ENCODE measurements around the gene BOD1L1. TPM values are rescaled to one million over a fixed set of nuclear protein-coding genes. Genes with fewer than 3 reads are reported as not detected.

BOD1L1 gene
- total and polyA plus RNA-seq, 2 experiments from 2014 or later: 6.6 to 16.5 TPM

- H3K79me2 ChIP-seq (ENCODE audit: insufficient read depth): no peaks in the 10 kb centered on the region
- H3K27ac ChIP-seq: no peak overlapping the region
- in situ Hi-C loops (cut with MboI): no loop called here
- DNase-seq: no peak
- TF ChIP-seq EZH2 (IDR thresholded peaks at IDR 0.05; ENCODE audit: insufficient read depth, poor library complexity, severe bottlenecking) (no peak), EZH2phosphoT487 (IDR thresholded peaks at IDR 0.05; ENCODE audit: insufficient read depth, low read depth) (no peak)
- no peak overlapping the region for H3K9ac ChIP-seq
- H3K4me3 ChIP-seq: no peak overlapping the region
- H4K20me1 ChIP-seq (ENCODE audit: insufficient read depth): no peaks in the 10 kb centered on the region
- no peaks in the 10 kb centered on the region for H3K9me2 ChIP-seq (ENCODE audit: insufficient read depth)
- H3K4me2 ChIP-seq (ENCODE audit: unreplicated experiment): no peak overlapping the region
- no peaks in the 10 kb centered on the region for H3K9me3 ChIP-seq (ENCODE audit: low read depth)
- peaks cover 6% of the 10 kb centered on the region for H3K4me1 ChIP-seq (ENCODE audit: insufficient read depth)
- no peaks in the 10 kb centered on the region for H3F3A ChIP-seq (ENCODE audit: insufficient read depth)
- H2AFZ ChIP-seq: no peak overlapping the region
- H3K27me3 ChIP-seq (replicated peaks; ENCODE audit: insufficient read depth): no peaks in the 10 kb centered on the region
- H3K36me3 ChIP-seq (ENCODE audit: low read depth): peaks cover 67% of the 10 kb centered on the region
Observed at GRCh38 chr4:13588954-13589353, 38.6 kb downstream of the BOD1L1 start.

- Histone ChIP-seq H3K36me3 (ENCODE audit: low read depth) (peaks cover 62% of the 10 kb centered on the region), H3K27ac (no peak overlapping the region), H4K20me1 (ENCODE audit: insufficient read depth) (no peaks in the 10 kb centered on the region), H3K4me2 (ENCODE audit: unreplicated experiment) (no peak overlapping the region), H3K27me3 (replicated peaks; ENCODE audit: insufficient read depth) (no peaks in the 10 kb centered on the region), H3K9me3 (ENCODE audit: low read depth) (no peaks in the 10 kb centered on the region), H2AFZ (no peak overlapping the region), H3F3A (ENCODE audit: insufficient read depth) (no peaks in the 10 kb centered on the region), H3K4me1 (ENCODE audit: insufficient read depth) (peaks cover 6% of the 10 kb centered on the region), H3K4me3 (no peak overlapping the region), H3K9ac (no peak overlapping the region), H3K79me2 (ENCODE audit: insufficient read depth) (no peaks in the 10 kb centered on the region), H3K9me2 (ENCODE audit: insufficient read depth) (no peaks in the 10 kb centered on the region)
- WGBS, 2 experiments (ENCODE audit: low coverage in 1 of 2, low lambda C conversion rate in 2 of 2, missing lambda C conversion rate in 2 of 2): 29 to 31% methylated on average over 5 of the region's 5 CpGs
- TF ChIP-seq EZH2phosphoT487 (IDR thresholded peaks at IDR 0.05; ENCODE audit: insufficient read depth, low read depth): no peak
- TF ChIP-seq EZH2 (IDR thresholded peaks at IDR 0.05; ENCODE audit: insufficient read depth, poor library complexity, severe bottlenecking): no peak
- in situ Hi-C loops (cut with MboI): no loop called here
- peak; percentile 46 for DNase-seq
Observed at GRCh38 chr4:13584481-13584880, 43.0 kb downstream of the BOD1L1 start.

- no peak for DNase-seq
- TF ChIP-seq EZH2 (IDR thresholded peaks at IDR 0.05; ENCODE audit: insufficient read depth, poor library complexity, severe bottlenecking) (no peak), EZH2phosphoT487 (IDR thresholded peaks at IDR 0.05; ENCODE audit: insufficient read depth, low read depth) (no peak)
- Histone ChIP-seq H3K4me1 (ENCODE audit: insufficient read depth) (peaks cover 5% of the 10 kb centered on the region), H3K9me2 (ENCODE audit: insufficient read depth) (no peaks in the 10 kb centered on the region), H3K79me2 (ENCODE audit: insufficient read depth) (no peaks in the 10 kb centered on the region), H3K36me3 (ENCODE audit: low read depth) (peaks cover 61% of the 10 kb centered on the region), H3F3A (ENCODE audit: insufficient read depth) (no peaks in the 10 kb centered on the region), H3K4me3 (no peak overlapping the region), H2AFZ (no peak overlapping the region), H3K9ac (no peak overlapping the region), H3K9me3 (ENCODE audit: low read depth) (no peaks in the 10 kb centered on the region), H4K20me1 (ENCODE audit: insufficient read depth) (no peaks in the 10 kb centered on the region), H3K4me2 (ENCODE audit: unreplicated experiment) (no peak overlapping the region), H3K27me3 (replicated peaks; ENCODE audit: insufficient read depth) (no peaks in the 10 kb centered on the region), H3K27ac (no peak overlapping the region)
- in situ Hi-C loops (cut with MboI): no loop called here
- WGBS, 2 experiments (ENCODE audit: low coverage in 1 of 2, low lambda C conversion rate in 2 of 2, missing lambda C conversion rate in 2 of 2): 96 to 100% methylated on average over 2 of the region's 2 CpGs
Observed at GRCh38 chr4:13580036-13580435, 47.5 kb downstream of the BOD1L1 start.

- H3K27me3 ChIP-seq (replicated peaks; ENCODE audit: insufficient read depth): no peaks in the 10 kb centered on the region
- no peak overlapping the region for H3K4me2 ChIP-seq (ENCODE audit: unreplicated experiment)
- no peak overlapping the region for H3K4me3 ChIP-seq
- peaks cover 71% of the 10 kb centered on the region for H3K36me3 ChIP-seq (ENCODE audit: low read depth)
- H3K9ac ChIP-seq: no peak overlapping the region
- 97 to 99% methylated on average over 3 of the region's 3 CpGs for WGBS, 2 experiments (ENCODE audit: low coverage in 1 of 2, low lambda C conversion rate in 2 of 2, missing lambda C conversion rate in 2 of 2)
- TF ChIP-seq EZH2phosphoT487 (IDR thresholded peaks at IDR 0.05; ENCODE audit: insufficient read depth, low read depth) (no peak), EZH2 (IDR thresholded peaks at IDR 0.05; ENCODE audit: insufficient read depth, poor library complexity, severe bottlenecking) (no peak)
- no peaks in the 10 kb centered on the region for H4K20me1 ChIP-seq (ENCODE audit: insufficient read depth)
- no peaks in the 10 kb centered on the region for H3K9me2 ChIP-seq (ENCODE audit: insufficient read depth)
- H3F3A ChIP-seq (ENCODE audit: insufficient read depth): no peaks in the 10 kb centered on the region
- no peaks in the 10 kb centered on the region for H3K4me1 ChIP-seq (ENCODE audit: insufficient read depth)
- H3K27ac ChIP-seq: no peak overlapping the region
- no peak for DNase-seq
- no peak overlapping the region for H2AFZ ChIP-seq
- no peaks in the 10 kb centered on the region for H3K79me2 ChIP-seq (ENCODE audit: insufficient read depth)
- no peaks in the 10 kb centered on the region for H3K9me3 ChIP-seq (ENCODE audit: low read depth)
- in situ Hi-C loops (cut with MboI): no loop called here
Observed at GRCh38 chr4:13577660-13578059, 49.9 kb downstream of the BOD1L1 start.

- Histone ChIP-seq H3K4me3 (no peak overlapping the region), H2AFZ (no peak overlapping the region), H3K9me3 (ENCODE audit: low read depth) (no peaks in the 10 kb centered on the region), H3K79me2 (ENCODE audit: insufficient read depth) (no peaks in the 10 kb centered on the region), H3K4me2 (ENCODE audit: unreplicated experiment) (no peak overlapping the region), H3K4me1 (ENCODE audit: insufficient read depth) (no peaks in the 10 kb centered on the region), H3K9me2 (ENCODE audit: insufficient read depth) (no peaks in the 10 kb centered on the region), H3F3A (ENCODE audit: insufficient read depth) (peaks cover 4% of the 10 kb centered on the region; the same call in 1 of the 2 replicates), H3K27me3 (replicated peaks; ENCODE audit: insufficient read depth) (no peaks in the 10 kb centered on the region), H4K20me1 (ENCODE audit: insufficient read depth) (no peaks in the 10 kb centered on the region), H3K27ac (no peak overlapping the region), H3K9ac (no peak overlapping the region), H3K36me3 (ENCODE audit: low read depth) (peaks cover 35% of the 10 kb centered on the region)
- in situ Hi-C loops (cut with MboI): no loop called here
- no peak for DNase-seq
- TF ChIP-seq EZH2 (IDR thresholded peaks at IDR 0.05; ENCODE audit: insufficient read depth, poor library complexity, severe bottlenecking) (no peak), EZH2phosphoT487 (IDR thresholded peaks at IDR 0.05; ENCODE audit: insufficient read depth, low read depth) (no peak)
- 95 to 98% methylated on average over 2 of the region's 2 CpGs for WGBS, 2 experiments (ENCODE audit: low coverage in 1 of 2, low lambda C conversion rate in 2 of 2, missing lambda C conversion rate in 2 of 2)
Observed at GRCh38 chr4:13570916-13571315, 56.6 kb downstream of the BOD1L1 start.
